Measurements from ENCODE around the gene VTN. TPM values are rescaled to one million over a fixed set of nuclear protein-coding genes. Genes with fewer than 3 reads are reported as not detected.

Gene VTN
- total and polyA plus RNA-seq, 2 experiments from 2014 or later = 0.16 TPM; not detected in 1

DNA sequence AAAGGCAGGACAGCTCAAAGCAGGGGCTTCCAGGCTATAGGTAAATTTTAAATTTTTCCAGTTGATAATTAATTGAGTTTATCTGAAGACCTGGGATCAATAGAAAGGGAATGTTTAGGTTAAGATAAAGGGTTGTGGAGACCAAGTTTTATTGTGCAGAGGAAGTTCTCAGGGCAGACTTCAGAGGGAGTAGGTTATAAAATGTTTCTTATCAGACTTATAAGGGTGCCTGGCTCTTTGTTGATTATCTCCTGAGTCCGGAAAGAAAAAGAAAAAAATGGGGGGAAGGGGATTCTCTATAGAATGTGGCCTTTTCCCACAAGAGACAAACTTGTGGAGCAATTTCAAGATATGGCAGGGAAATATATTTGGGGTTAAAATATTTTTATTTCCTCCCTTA, 20.0 kb upstream of the VTN start (continued):
- TF ChIP-seq ZNF462 (CRISPR knock-in tag; IDR thresholded peaks at IDR 0.05) (no peak), EZH2phosphoT487 (IDR thresholded peaks at IDR 0.05; ENCODE audit: unreplicated experiment) (no peak), EZH2 (IDR thresholded peaks at IDR 0.05; ENCODE audit: low read depth, unreplicated experiment) (no peak), ETS1 (IDR thresholded peaks at IDR 0.05) (no peak), STAT1 (IDR thresholded peaks at IDR 0.05; ENCODE audit: unreplicated experiment) (no peak), ZNF114 (CRISPR knock-in tag; IDR thresholded peaks at IDR 0.05) (no peak), CREB1 (CRISPR knock-in tag; IDR thresholded peaks at IDR 0.05; ENCODE audit: low read depth) (no peak)

DNA sequence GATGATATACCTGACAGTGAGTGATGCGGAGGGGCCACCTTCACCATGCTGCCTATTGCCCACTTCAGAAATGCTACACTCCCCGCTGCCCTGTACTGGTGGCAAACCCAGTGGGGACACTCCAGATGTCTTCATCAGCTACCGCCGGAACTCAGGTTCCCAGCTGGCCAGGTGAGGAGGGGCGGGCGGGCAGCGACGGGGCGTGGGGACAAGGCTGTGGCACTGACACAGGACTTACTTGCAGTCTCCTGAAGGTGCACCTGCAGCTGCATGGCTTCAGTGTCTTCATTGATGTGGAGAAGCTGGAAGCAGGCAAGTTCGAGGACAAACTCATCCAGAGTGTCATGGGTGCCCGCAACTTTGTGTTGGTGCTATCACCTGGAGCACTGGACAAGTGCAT, 18.0 kb upstream of the VTN start:
- ATAC-seq = no peak
- Mint-ChIP-seq H3K4me3 (no peak overlapping the region), H3K4me1 (peaks cover 8% of the 10 kb centered on the region; the same call in 2 of the 3 replicates), H3K27me3 (ENCODE audit: insufficient read depth, low read depth, poor library complexity) (peaks cover 32% of the 10 kb centered on the region), H3K9me3 (no peaks in the 10 kb centered on the region; the same call in 2 of the 3 replicates), H3K36me3 (ENCODE audit: low read depth) (peaks cover 13% of the 10 kb centered on the region), H3K27ac (no peak overlapping the region)
- Histone ChIP-seq H2AFZ (no peak overlapping the region), H3K27me3 (ENCODE audit: insufficient read depth) (peaks cover 35% of the 10 kb centered on the region), H3K4me1 (ENCODE audit: insufficient read depth) (no peaks in the 10 kb centered on the region; the same call in 1 of the 2 replicates), H3F3A (replicated peaks; ENCODE audit: low read depth) (no peaks in the 10 kb centered on the region), H4K20me1 (replicated peaks; ENCODE audit: insufficient read depth) (no peaks in the 10 kb centered on the region), H3K36me3 (ENCODE audit: insufficient read depth) (no peaks in the 10 kb centered on the region), H3K9me2 (ENCODE audit: insufficient read depth) (no peaks in the 10 kb centered on the region), H3K27ac (ENCODE audit: low read depth) (no peak overlapping the region), H3K4me3 (no peak overlapping the region), H3K79me2 (replicated peaks; ENCODE audit: insufficient read depth) (no peaks in the 10 kb centered on the region), H3K4me2 (no peak overlapping the region)
- no peak for DNase-seq (ENCODE audit: low spot score)
- TF ChIP-seq JUNB (IDR thresholded peaks at IDR 0.05; ENCODE audit: unreplicated experiment) (no peak), STAT1 (IDR thresholded peaks at IDR 0.05; ENCODE audit: unreplicated experiment) (no peak), NANOG (IDR thresholded peaks at IDR 0.05; ENCODE audit: borderline replicate concordance) (no peak), ZNF462 (CRISPR knock-in tag; IDR thresholded peaks at IDR 0.05) (no peak), CREB1 (CRISPR knock-in tag; IDR thresholded peaks at IDR 0.05; ENCODE audit: low read depth) (no peak)

Data from GM23338 (cell line).